H1 (cell line): ENCODE results near the gene NMUR1. TPM values are rescaled to one million over a fixed set of nuclear protein-coding genes. Genes with fewer than 3 reads are reported as not detected.

Source experiments
- TAF1 ChIP-seq: IDR thresholded peaks from 2 replicates; pipeline ENCODE4 v1.6.1; 2011; ENCODE audit warnings: mild to moderate bottlenecking, low read depth, low read length
- polyA plus RNA-seq, 7 experiments: library from polyadenylated mRNA; depleted of rRNA in 3 of 7; stranded (reverse) in 5 of 7; unstranded in 2 of 7; fragments of >200 nt in 5 of 7; fragments of 200-250 nt in 2 of 7; gene quantifications; 1 replicate in 5 of 7; 2 replicates in 1 of 7; 4 replicates in 1 of 7; pipeline versions ENCODE4 v1.2.1 to v1.2.3, GENCODE V29; 2011 to 2013; ENCODE audit warnings: missing spikeins in 2 of 7, mixed read lengths in 2 of 7
- total RNA-seq: library from RNA; stranded (reverse); fragmentation: NEBNext Ultra II Directional; extraction: Animal tissue kit (Norgen Biotek cat#: 25700); gene quantifications from 2 replicates; pipeline ENCODE4 v1.2.1, GENCODE V29; 2021

Gene NMUR1
- total and polyA plus RNA-seq, 2 of the 8 experiments (the other 6 are each of a cell fraction or from before 2014, with no cell fraction given), result 0.56 to 1.5 TPM

DNA sequence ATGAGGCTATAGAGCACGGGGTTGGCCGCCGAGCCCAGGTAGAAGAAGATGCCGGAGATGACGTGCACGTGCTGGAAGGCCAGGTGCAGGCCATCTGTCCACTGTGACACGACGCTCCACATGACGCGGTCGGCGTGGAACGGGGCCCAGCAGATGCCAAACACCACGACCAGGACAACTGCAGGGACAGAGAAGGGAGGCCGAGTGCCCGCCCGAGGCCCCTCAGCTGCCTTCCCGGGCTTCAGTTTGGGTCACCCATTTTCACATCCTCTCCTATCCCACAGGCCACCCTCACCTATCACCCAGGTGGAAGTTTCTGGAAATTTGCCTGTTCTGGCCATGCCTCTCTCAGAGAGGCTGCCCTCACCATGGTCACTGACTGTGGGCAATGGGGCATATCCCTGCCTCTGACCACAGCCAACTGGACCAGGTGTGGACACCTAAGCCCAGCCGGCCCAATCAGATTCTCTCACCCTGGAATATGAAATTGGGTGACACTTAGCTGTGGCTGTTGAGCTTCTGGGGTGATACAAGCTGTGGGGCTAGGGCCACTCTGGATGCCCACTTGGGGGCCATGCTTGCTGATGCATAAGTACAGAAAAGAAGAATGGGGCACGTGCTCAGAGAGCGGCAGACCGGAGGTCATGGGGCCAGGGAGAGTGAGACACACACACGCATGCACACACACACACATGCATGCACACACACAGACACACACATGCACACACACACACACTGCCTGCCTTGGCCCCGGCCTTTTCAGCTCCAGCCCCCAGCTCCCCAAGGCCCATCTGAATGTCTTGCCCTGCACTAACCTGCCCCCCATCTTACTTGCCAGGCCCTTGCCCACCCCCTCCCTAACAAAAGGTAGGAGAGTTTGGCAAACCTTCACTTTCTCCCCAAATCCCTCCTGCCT, 4.7 kb downstream of the NMUR1 start (continued):
- no peak for TF ChIP-seq TAF1
